ENCODE results near the gene TOPORS. TPM values are rescaled to one million over a fixed set of nuclear protein-coding genes. Genes with fewer than 3 reads are reported as not detected.

Gene TOPORS
- total RNA-seq, 5 donors from 2014 or later (not counting 1 experiment from before 2014, with no cell fraction given), result 14.8 to 28.3 (median 16.8) TPM

DNA sequence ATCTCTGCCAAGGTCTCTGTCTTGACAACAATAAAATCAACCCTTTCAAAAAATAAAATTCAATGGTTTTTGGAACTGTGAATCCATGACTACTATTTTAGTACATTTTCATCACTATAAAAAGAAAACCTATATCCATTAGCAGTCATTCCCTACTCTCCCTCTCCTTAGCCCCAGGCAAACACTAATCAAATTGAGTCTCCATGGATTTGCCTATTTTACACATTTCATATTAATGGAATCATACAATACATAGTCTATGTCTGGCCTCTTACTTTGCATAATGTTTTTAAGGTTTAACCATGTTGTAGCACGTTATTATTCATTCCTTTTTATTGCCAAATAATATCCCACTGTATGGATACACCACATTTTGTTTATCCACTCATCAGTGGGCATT lies 50.5 kb downstream of the TOPORS start:
- peak overlapping the region in 1 of 2 donors; percentile 29 for H3K27ac Mint-ChIP-seq
- H3K27me3 ChIP-seq (replicated peaks in 1 of 2; ENCODE audit: control insufficient read depth in 2 of 2, extremely low read depth in 1 of 2, insufficient read depth in 2 of 2, low read length in 1 of 2), result no peaks in the 10 kb centered on the region
- H3K4me1 ChIP-seq (ENCODE audit: control insufficient read depth in 1 of 2, extremely low read depth in 1 of 2, insufficient read depth in 2 of 2, low read length in 2 of 2), result no peaks in the 10 kb centered on the region
- DNase-seq (no peak), ATAC-seq (replicated peaks in 1 of 4) (no peak)
- no peaks in the 10 kb centered on the region for H3K9me3 Mint-ChIP-seq
- H3K4me3 Mint-ChIP-seq, result no peak overlapping the region
- ChIA-PET POLR2A (no interaction called here), CTCF (no interaction called here)
- no peaks in the 10 kb centered on the region for H3K27me3 Mint-ChIP-seq
- no peak overlapping the region for H3K27ac ChIP-seq (ENCODE audit: low read length)
- no CpG with 5 or more reads among the region's 1 CpG for WGBS (ENCODE audit: insufficient coverage)
- peaks cover 43% of the 10 kb centered on the region for H3K36me3 Mint-ChIP-seq
- peaks cover 2 to 16% (median 15%) of the 10 kb centered on the region in 3 donors for H3K4me1 Mint-ChIP-seq
- no peaks in the 10 kb centered on the region for H3K9me3 ChIP-seq
- H3K36me3 ChIP-seq (ENCODE audit: control insufficient read depth in 2 of 2, extremely low read depth in 1 of 2, insufficient read depth in 1 of 2, low read length in 1 of 2), result peaks cover 6 to 32% of the 10 kb centered on the region in 2 donors
- no peak overlapping the region for H3K4me3 ChIP-seq (ENCODE audit: control insufficient read depth in 1 of 2, extremely low read depth in 1 of 2, low read length in 1 of 2)

DNA sequence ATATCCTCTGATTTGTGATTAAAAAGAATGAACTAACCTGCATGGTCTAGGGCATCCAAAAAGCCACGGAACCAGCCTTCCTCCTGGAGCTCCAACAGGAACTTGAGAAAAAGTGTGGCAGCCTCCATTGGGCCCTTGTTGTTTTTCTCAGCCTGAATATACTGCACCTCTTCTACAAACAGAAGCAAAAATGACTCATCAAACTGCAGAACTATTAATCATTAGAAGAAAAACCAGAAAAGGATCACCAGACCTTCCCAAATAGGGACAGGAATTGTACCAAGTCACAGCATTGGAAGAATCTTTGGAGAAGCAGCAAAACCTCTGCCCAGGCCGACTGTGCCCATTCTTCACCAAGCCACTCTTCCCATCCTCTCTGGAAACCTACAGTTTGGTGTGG lies 51.6 kb downstream of the TOPORS start:
- H3K4me3 ChIP-seq (ENCODE audit: control insufficient read depth in 1 of 2, extremely low read depth in 1 of 2, low read length in 1 of 2), result no peak overlapping the region

DNA sequence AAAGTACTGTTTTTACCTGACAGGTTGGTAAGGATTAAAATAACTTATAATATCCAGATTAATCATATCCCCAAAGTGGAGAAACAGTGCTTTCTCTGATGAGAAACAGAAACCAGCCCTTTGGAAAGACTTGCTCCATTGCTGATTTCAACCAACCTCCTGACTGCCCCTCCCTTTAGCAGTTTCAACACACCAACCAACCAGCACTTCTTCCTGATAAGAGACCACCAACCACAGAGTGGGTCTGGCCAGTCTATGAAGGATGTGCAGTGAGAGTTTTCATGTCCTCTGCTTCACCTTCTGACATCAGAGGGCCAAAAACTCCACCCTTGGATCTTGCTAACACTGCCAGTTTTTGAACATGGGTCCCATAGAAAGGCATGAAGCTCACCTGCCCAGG lies 54.5 kb downstream of the TOPORS start:
- Histone ChIP-seq H3K27me3 (replicated peaks in 1 of 2; ENCODE audit: control insufficient read depth in 2 of 2, extremely low read depth in 1 of 2, insufficient read depth in 2 of 2, low read length in 1 of 2) (no peaks in the 10 kb centered on the region), H3K27ac (ENCODE audit: low read length) (no peak overlapping the region), H3K9me3 (no peaks in the 10 kb centered on the region), H3K36me3 (ENCODE audit: control insufficient read depth in 2 of 2, extremely low read depth in 1 of 2, insufficient read depth in 1 of 2, low read length in 1 of 2) (peaks cover 4 to 48% of the 10 kb centered on the region in 2 donors), H3K4me3 (ENCODE audit: control insufficient read depth in 1 of 2, extremely low read depth in 1 of 2, low read length in 1 of 2) (no peak overlapping the region), H3K4me1 (ENCODE audit: control insufficient read depth in 1 of 2, extremely low read depth in 1 of 2, insufficient read depth in 2 of 2, low read length in 2 of 2) (no peaks in the 10 kb centered on the region)
- ChIA-PET POLR2A (interaction anchor here in 1 of 2 donors (0.5 kb wide), 1 partner anchor 69 kb away, joined by 4 read pairs; no protein-coding TSS in a partner anchor), CTCF (interaction anchor here (0.6 to 1.1 kb wide), 3 partner anchors 29 to 1347 kb away, joined by 3 read pairs; partner anchors contain the start of gene RIGI (in 1 of the 2))
- no peaks in the 10 kb centered on the region for H3K27me3 Mint-ChIP-seq
- ATAC-seq (replicated peaks in 1 of 4) (no peak), DNase-seq (no peak)
- H3K4me1 Mint-ChIP-seq, result peaks cover 0 to 12% (median 8%) of the 10 kb centered on the region in 3 donors
- H3K9me3 Mint-ChIP-seq, result no peaks in the 10 kb centered on the region
- no peak overlapping the region for H3K27ac Mint-ChIP-seq
- H3K36me3 Mint-ChIP-seq, result peaks cover 49% of the 10 kb centered on the region
- no peak overlapping the region for H3K4me3 Mint-ChIP-seq

More for the DNA sequence above, 51.6 kb downstream of the TOPORS start:
- H3K9me3 ChIP-seq, result no peaks in the 10 kb centered on the region
- no peak for ATAC-seq (replicated peaks in 1 of 4)
- H3K36me3 Mint-ChIP-seq, result peaks cover 54% of the 10 kb centered on the region
- peaks cover 6 to 41% of the 10 kb centered on the region in 2 donors for H3K36me3 ChIP-seq (ENCODE audit: control insufficient read depth in 2 of 2, extremely low read depth in 1 of 2, insufficient read depth in 1 of 2, low read length in 1 of 2)
- no peak overlapping the region for H3K27ac Mint-ChIP-seq
- no peaks in the 10 kb centered on the region for H3K27me3 ChIP-seq (replicated peaks in 1 of 2; ENCODE audit: control insufficient read depth in 2 of 2, extremely low read depth in 1 of 2, insufficient read depth in 2 of 2, low read length in 1 of 2)
- H3K27ac ChIP-seq (ENCODE audit: low read length), result no peak overlapping the region
- DNase-seq, result no peak
- POLR2A ChIA-PET, result interaction anchor here in 1 of 2 donors (0.6 kb wide), 1 partner anchor 66 kb away, joined by 3 read pairs; no protein-coding TSS in a partner anchor
- CTCF ChIA-PET, result no interaction called here
- no CpG with 5 or more reads among the region's 2 CpGs for WGBS (ENCODE audit: insufficient coverage)
- no peak overlapping the region for H3K4me3 Mint-ChIP-seq
- H3K27me3 Mint-ChIP-seq, result no peaks in the 10 kb centered on the region
- H3K9me3 Mint-ChIP-seq, result no peaks in the 10 kb centered on the region
- H3K4me1 ChIP-seq (ENCODE audit: control insufficient read depth in 1 of 2, extremely low read depth in 1 of 2, insufficient read depth in 2 of 2, low read length in 2 of 2), result no peaks in the 10 kb centered on the region
- H3K4me1 Mint-ChIP-seq, result peaks cover 2 to 16% (median 12%) of the 10 kb centered on the region in 3 donors

DNA sequence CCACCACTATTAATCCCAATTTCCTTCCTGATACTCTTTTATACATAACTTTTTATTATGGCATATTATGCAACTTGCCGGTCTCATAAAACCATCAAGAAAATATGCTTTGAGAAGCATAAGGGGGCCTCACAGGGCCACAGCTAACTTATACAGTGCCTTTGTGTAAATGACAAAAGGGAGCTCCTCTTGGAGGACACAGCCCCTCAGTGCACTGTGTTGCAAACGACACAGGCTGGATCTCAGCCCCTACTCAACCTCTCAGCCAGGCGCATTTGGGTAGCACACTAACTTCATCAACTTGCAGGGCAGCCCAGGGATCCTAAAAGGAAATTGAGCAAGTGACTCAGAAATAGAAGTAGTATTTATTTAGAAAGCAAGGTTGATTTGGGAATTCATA lies 61.8 kb downstream of the TOPORS start:
- H3K27me3 Mint-ChIP-seq, result no peaks in the 10 kb centered on the region
- DNase-seq (no peak), ATAC-seq (replicated peaks in 1 of 4) (no peak)
- Histone ChIP-seq H3K27ac (ENCODE audit: low read length) (no peak overlapping the region), H3K4me1 (ENCODE audit: control insufficient read depth in 1 of 2, extremely low read depth in 1 of 2, insufficient read depth in 2 of 2, low read length in 2 of 2) (no peaks in the 10 kb centered on the region), H3K4me3 (ENCODE audit: control insufficient read depth in 1 of 2, extremely low read depth in 1 of 2, low read length in 1 of 2) (no peak overlapping the region), H3K27me3 (replicated peaks in 1 of 2; ENCODE audit: control insufficient read depth in 2 of 2, extremely low read depth in 1 of 2, insufficient read depth in 2 of 2, low read length in 1 of 2) (no peaks in the 10 kb centered on the region), H3K9me3 (no peaks in the 10 kb centered on the region), H3K36me3 (ENCODE audit: control insufficient read depth in 2 of 2, extremely low read depth in 1 of 2, insufficient read depth in 1 of 2, low read length in 1 of 2) (peaks cover 4 to 49% of the 10 kb centered on the region in 2 donors)
- ChIA-PET POLR2A (interaction anchor here in 1 of 2 donors (0.7 kb wide), 1 partner anchor 744 kb away, joined by 4 read pairs; no protein-coding TSS in a partner anchor), CTCF (interaction anchor here in 1 of 2 donors (0.9 kb wide), 1 partner anchor 81 kb away, joined by 3 read pairs; no protein-coding TSS in a partner anchor)
- H3K9me3 Mint-ChIP-seq, result no peaks in the 10 kb centered on the region
- H3K36me3 Mint-ChIP-seq, result peaks cover 45% of the 10 kb centered on the region
- H3K27ac Mint-ChIP-seq, result no peak overlapping the region
- WGBS (ENCODE audit: insufficient coverage), result no CpG with 5 or more reads among the region's 3 CpGs
- no peaks in the 10 kb centered on the region for H3K4me1 Mint-ChIP-seq
- no peak overlapping the region for H3K4me3 Mint-ChIP-seq

Other genes with a start within 250 kb of the TOPORS start
- gene ACO1, start 167.9 kb downstream of the TOPORS start, total RNA-seq, result 1 to 10 TPM; 5.2 to 8.5 (median 8.0) TPM
- 10 to 100 TPM; 14.0 to 27.1 (median 19.3) TPM for gene RIGI, start 26.4 kb downstream of the TOPORS start, total RNA-seq
- gene SMIM27, start 259 bp downstream of the TOPORS start, total RNA-seq, result 10 to 100 TPM; 19.1 to 41.8 (median 33.5) TPM
- gene NDUFB6, start 20.6 kb upstream of the TOPORS start, total RNA-seq, result 10 to 100 TPM; 14.8 to 21.9 (median 18.3) TPM
- not detected for gene TAF1L, start 83.1 kb upstream of the TOPORS start, total RNA-seq
- gene TMEM215, start 231.0 kb upstream of the TOPORS start, total RNA-seq, result not detected

All from T-cell (primary cell).